ENCODE measurements around the gene CSF2.

Gene CSF2

GRCh38 chr5:132079619-132080018 is 6.0 kb downstream of the CSF2 start:
- DNase-seq = no peak
- intact Hi-C loops (cut with DNase I) = no loop called here

- intact Hi-C loops (cut with DNase I) = no loop called here
- no peak for DNase-seq
Measured at GRCh38 chr5:132080595-132080994, 7.0 kb downstream of the CSF2 start.

- intact Hi-C loops (cut with DNase I) = no loop called here
Measured at GRCh38 chr5:132081458-132081857, 7.9 kb downstream of the CSF2 start.

GRCh38 chr5:132082329-132083023 is 8.9 kb downstream of the CSF2 start:
- intact Hi-C loops (cut with DNase I) = no loop called here
- DNase-seq = no peak

More at GRCh38 chr5:132081458-132081857, 7.9 kb downstream of the CSF2 start:
- DNase-seq = no peak

- intact Hi-C loops (cut with DNase I) = no loop called here
- no peak for DNase-seq
Measured at GRCh38 chr5:132083071-132083678, 9.6 kb downstream of the CSF2 start.

GRCh38 chr5:132085686-132086085 is 12.1 kb downstream of the CSF2 start:
- no peak for DNase-seq
- intact Hi-C loops (cut with DNase I) = no loop called here

GRCh38 chr5:132086277-132086794 is 12.7 kb downstream of the CSF2 start:
- DNase-seq = no peak

GRCh38 chr5:132087176-132087575 is 13.6 kb downstream of the CSF2 start:
- intact Hi-C loops (cut with DNase I) = no loop called here
- DNase-seq = no peak

More at GRCh38 chr5:132086277-132086794, 12.7 kb downstream of the CSF2 start:
- intact Hi-C loops (cut with DNase I) = no loop called here

- DNase-seq = no peak
- intact Hi-C loops (cut with DNase I) = no loop called here
Measured at GRCh38 chr5:132087661-132088060, 14.1 kb downstream of the CSF2 start.

GRCh38 chr5:132089363-132089762 is 15.8 kb downstream of the CSF2 start:
- no peak for DNase-seq
- intact Hi-C loops (cut with DNase I) = no loop called here

- intact Hi-C loops (cut with DNase I) = no loop called here
- DNase-seq = no peak
Measured at GRCh38 chr5:132090107-132090506, 16.5 kb downstream of the CSF2 start.

- intact Hi-C loops (cut with DNase I) = no loop called here
- DNase-seq = no peak
Measured at GRCh38 chr5:132093271-132093670, 19.7 kb downstream of the CSF2 start.

GRCh38 chr5:132094393-132095076 is 20.9 kb downstream of the CSF2 start:
- DNase-seq = no peak
- intact Hi-C loops (cut with DNase I) = no loop called here

GRCh38 chr5:132095077-132095410 is 21.5 kb downstream of the CSF2 start:
- no peak for DNase-seq
- intact Hi-C loops (cut with DNase I) = no loop called here

- peak in 1 of 42 donors; percentile 8 for DNase-seq
- intact Hi-C loops (cut with DNase I) = no loop called here
Measured at GRCh38 chr5:132095424-132095972, 21.9 kb downstream of the CSF2 start.

GRCh38 chr5:132096904-132097303 is 23.3 kb downstream of the CSF2 start:
- peak in 1 of 42 donors; percentile 24 for DNase-seq
- intact Hi-C loops (cut with DNase I) = no loop called here

GRCh38 chr5:132098151-132098594 is 24.6 kb downstream of the CSF2 start:
- intact Hi-C loops (cut with DNase I) = no loop called here

GRCh38 chr5:132098621-132099020 is 25.0 kb downstream of the CSF2 start:
- intact Hi-C loops (cut with DNase I) = no loop called here
- no peak for DNase-seq

More at GRCh38 chr5:132098151-132098594, 24.6 kb downstream of the CSF2 start:
- peak in 2 of 42 donors; percentile 8 to 27 for DNase-seq

- intact Hi-C loops (cut with DNase I) = no loop called here
- peak in 1 of 42 donors; percentile 16 for DNase-seq
Measured at GRCh38 chr5:132099076-132099748, 25.6 kb downstream of the CSF2 start.
